Sciatic nerve (tissue), 2 donors: ENCODE measurements around the gene PBX3. TPM values are rescaled to one million over a fixed set of nuclear protein-coding genes. Genes with fewer than 3 reads are reported as not detected.

Experiments used
- ATAC-seq: fragments of 200-7000 bp; cut with Tn5 transposase; one replicate; pipeline ENCODE4 v1.9.1; 2020; ENCODE audit warnings: mild to moderate bottlenecking, moderate library complexity
- DNase-seq: peaks from one replicate; pipeline ENCODE4 v3.0.0-alpha.2; 2020; ENCODE audit warnings: low spot score
- intact Hi-C: fragments of 100-400 bp; cut with DNase I; formaldehyde crosslinking; loops from one replicate; pipeline ENCODE4 v1.14.2; 2022
- total RNA-seq: library from RNA; stranded (reverse); fragmentation: NEBNext Ultra II Directional; extraction: Animal tissue kit (Norgen Biotek cat#: 25700); gene quantifications from one replicate; pipeline ENCODE4 v1.2.1, GENCODE V29; 2021
- donor health status: DM: no; HTN: no; CAD: no.
- donor health status: DM: no; HTN: no; CAD: no.

The PBX3 gene
- total RNA-seq, 1 donor from 2014 or later = 39.1 TPM

DNA sequence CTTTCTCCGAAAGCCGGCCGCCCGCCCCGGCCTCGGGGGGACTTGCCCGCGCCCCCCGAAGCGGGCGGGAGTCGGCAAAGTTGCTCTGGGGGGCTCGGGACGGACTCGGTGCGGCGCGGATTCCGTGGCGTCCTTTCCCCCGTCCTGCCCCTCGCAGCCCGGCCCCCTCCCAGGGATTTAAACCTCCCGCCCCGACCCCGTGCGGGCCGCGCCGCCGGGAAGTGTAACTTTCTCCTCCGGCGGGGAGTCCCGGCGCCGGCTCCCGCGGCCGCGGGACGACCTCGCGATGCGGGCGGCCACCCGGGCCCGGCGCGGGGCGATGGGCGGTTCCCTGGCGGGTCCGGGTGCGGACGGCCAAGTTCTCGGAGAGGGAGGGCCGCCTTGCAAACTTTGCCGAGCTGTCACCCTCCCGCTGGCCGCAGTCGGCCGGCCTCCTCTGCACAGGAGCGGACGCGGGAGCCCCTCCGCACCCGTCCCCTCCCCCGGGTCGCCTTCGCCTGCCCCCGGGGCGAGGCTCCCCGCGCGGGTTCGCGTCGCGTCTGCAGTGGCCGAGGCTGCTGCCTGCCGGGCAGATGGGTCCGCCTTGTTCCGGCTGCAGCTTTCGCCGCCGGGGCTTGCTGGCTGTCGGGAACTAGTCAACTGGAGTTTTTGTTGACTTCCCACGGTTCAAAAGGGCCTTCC is 732 bp downstream of the PBX3 start:
- ATAC-seq (no peak), DNase-seq (peak; percentile 74)
- intact Hi-C loops = no loop called here

DNA sequence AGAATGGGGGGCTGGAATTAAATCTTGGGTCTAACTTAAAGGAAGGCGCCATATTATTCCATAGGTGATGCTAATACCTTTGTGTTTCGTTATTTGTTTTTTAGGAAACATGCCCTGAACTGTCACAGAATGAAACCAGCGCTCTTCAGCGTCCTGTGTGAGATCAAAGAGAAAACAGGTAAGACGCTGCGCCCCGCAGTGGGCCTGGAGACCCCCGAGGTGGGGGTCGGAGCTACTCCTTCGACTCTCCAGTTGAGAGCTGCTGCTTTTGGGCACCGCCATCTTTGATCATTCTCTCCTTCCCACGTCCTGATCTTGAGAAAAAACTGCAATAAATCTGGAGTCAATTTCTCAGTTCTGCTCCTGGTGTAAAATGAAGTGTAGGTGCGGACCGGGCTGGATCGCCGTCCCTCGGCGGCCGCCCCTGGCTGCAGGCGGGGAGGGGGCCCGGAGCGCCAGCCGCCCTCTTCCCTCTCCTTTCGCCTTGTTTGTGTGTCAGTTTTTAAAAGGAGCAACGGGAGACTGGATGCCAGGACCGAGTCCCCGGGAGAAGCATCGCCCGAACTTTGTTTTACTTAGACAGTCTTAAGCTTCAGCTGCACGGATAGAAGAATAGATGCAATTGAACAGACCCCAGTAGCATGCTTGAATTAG is 1.4 kb downstream of the PBX3 start:
- ATAC-seq = no peak
- DNase-seq = no peak
- intact Hi-C loops = no loop called here

DNA sequence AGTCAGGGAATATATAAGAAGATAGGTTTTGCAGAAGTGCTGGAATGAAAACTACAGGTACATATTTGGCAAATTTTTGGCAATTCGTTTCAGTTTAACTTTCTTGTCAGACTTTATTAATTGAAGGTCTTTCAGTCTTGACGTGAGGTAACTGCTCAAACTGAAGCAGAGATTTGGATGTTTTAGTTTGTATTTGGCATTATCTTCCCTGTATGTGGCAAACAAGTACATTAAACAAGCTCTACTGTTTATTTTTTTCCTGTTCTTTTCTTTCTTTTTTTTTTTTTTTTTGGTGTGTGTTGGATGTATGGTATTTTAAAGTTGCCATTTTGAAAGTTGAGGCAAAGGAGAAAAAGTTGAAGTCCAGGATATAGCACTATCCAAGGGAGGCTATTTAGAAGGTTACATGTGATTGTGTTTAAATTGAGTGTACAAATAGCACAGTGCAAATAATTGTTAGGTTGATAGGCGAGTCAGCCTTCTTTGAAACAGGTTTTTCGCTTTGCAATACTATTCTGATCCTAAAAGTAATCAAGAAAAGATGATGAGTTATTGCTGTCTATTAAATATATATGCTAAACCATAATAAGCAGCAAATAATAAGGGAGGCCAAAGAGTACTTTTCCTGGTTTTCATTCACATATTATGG is 2.2 kb downstream of the PBX3 start:
- intact Hi-C loops = no loop called here
- no peak for DNase-seq
- ATAC-seq = no peak

DNA sequence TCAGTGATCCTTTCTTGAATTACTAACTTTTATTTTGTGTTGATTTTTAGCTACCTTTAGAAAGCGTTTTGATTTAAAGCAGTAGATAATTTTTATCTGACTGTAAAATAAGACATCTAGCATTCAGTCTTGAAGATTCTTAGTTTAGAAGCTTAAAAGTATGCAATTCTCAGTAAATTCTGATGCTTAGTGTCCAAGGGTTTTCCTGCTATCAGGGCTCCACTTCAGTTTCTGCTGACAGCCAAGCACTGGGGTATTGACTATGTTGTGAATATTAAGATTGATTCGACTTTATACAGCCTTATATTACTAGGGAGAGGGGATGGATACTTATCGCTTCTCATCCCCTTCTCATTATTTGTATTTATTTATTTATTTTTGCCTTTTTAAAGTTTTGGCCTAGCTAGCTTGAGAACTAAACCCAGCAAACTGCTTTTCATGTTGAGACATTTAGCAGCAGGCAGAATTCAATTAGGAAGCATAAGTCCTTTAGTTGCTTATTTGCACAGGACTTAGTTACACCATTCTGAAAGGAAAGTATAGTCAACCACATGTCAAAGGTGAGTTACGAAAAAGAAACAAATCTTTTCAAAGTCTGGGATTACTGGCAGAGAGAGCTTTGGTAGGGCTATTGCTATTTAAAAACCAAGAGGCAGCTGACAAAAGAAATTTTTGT is 2.9 kb downstream of the PBX3 start:
- ATAC-seq (no peak), DNase-seq (no peak)
- intact Hi-C loops = loop anchor here (10.0 kb wide), 1 partner anchor 645 kb away; no protein-coding TSS in a partner anchor

DNA sequence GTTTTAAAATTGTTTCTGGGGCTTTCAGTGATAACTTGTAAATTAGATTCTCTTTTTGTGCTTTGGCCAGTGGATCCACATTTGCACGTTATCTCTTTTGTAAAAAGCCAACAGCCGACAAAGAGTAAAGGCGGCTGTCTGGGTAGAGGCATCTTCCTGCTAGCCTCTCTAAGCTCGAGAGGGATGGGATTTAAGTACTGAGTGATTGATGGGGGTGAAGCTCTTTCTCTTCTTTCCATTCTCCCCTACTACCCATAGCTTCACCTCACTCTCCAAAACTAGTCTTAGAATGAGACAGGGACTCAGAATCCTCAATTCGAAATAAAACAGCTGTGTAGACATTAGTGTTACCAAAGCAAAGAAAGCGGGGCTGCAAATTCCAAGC is 3.4 kb downstream of the PBX3 start:
- DNase-seq = no peak

DNA sequence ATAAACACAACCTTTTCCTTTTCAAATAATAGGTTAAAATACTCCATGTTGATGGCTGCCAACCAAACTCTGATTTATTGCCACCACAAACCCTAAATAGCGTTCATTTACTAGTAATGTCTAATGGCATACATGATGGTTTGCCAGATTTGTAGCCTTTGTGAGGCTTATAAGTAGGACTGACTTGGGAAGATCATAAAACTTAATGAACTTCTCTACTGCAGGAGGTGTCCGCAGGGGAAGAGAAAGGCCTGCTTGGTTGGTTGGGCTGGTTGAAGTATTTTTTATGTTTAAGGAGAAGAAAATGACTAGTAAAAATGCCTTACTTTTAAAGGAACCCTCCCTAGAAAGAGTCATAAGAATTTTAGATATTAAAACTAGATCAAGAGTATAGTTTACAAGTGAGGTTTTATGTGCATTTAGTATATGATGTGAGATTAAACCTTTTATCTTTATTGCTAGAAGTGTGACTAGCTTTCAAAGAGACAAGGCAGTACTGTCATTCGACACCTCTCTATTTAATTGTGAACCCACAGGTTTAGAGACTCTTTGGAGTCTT is 5.0 kb downstream of the PBX3 start:
- DNase-seq (no peak), ATAC-seq (no peak)
- intact Hi-C loops = loop anchor here (10.0 kb wide), 1 partner anchor 643 kb away; no protein-coding TSS in a partner anchor

More for the DNA sequence above, 3.4 kb downstream of the PBX3 start:
- no peak for ATAC-seq
- intact Hi-C loops = loop anchor here (10.0 kb wide), 1 partner anchor 644 kb away; no protein-coding TSS in a partner anchor

DNA sequence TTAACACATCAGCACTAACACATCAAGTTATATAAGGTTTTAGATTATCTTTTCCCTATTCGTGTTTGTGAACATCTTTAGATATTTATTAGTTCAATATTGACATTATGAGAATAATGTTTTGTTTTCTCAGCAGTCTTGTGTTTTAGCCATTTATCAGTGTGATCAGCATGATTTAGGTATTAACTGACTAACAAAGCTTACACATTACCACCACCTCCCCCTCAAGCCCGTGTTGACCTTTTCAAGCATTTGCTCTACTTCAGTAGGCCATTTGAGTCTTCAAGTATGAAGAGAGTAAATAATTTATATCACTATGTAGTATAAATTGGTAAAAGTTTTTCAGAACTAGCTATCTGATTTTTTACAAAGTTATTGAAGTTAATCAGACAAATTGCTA is 6.9 kb downstream of the PBX3 start:
- intact Hi-C loops = loop anchor here (10.0 kb wide), 1 partner anchor 641 kb away; no protein-coding TSS in a partner anchor
- no peak for ATAC-seq
- no peak for DNase-seq

DNA sequence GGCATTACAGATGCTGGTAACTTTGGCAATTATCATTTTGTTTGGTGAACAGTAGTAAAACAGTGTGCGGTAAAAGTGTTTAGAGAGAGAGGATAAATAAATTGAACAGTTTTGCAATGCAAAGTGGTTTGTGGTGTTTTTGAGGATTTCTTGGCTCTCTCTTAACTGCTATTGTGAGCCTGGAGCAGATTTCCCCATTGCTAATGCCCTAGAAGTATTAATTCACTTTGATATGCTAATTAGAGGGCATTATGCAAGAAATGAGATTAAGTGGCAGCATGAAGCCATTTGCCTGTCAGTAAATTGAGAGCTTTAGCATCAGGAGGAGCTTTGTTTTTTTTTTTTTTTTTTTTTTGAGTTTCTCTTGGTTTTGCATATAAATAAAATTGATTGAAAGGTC is 8.2 kb downstream of the PBX3 start:
- no peak for ATAC-seq
- DNase-seq = no peak
- intact Hi-C loops = loop anchor here (10.0 kb wide), 1 partner anchor 639 kb away; no protein-coding TSS in a partner anchor

DNA sequence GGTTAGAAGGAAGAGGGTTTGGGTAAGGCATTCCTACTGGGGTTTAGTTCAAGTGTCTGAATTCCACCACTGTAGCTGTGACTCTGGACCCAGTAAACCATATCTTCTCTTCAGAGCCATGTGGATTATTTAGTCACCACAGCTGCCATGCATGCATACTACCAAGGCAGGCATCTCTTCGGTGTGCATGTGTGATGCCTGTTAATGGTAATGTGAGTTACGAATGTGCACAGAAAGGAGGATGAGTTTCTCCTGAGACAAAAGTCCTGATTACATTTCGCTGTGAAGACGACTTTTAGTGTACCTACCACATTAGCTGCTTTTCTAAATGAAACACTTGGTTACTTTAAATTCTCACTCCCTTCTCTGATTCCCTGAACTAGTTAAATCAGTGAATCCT is 9.3 kb downstream of the PBX3 start:
- DNase-seq (no peak), ATAC-seq (no peak)
- intact Hi-C loops = loop anchor here (10.0 kb wide), 1 partner anchor 638 kb away; no protein-coding TSS in a partner anchor

DNA sequence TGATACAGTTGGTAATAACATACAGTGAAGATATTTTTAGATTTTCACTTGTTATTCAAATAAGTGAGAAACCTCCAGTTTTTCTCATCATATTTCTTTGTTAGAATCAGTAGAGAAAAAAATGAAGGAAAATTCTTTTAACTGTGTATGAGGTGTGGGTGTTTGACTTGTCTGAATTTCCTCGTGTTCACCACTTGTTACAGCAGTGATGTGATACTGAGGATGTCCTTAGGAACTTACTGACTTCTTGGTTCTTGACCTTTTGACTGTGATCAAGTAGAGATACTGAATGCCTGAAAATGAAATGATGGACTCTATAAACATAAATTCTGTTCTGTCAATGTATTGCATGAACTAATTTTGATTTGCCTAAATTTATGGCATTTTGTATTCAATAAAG is 10.7 kb downstream of the PBX3 start:
- ATAC-seq (no peak), DNase-seq (no peak)
- intact Hi-C loops = loop anchor here (10.0 kb wide), 1 partner anchor 637 kb away; no protein-coding TSS in a partner anchor

DNA sequence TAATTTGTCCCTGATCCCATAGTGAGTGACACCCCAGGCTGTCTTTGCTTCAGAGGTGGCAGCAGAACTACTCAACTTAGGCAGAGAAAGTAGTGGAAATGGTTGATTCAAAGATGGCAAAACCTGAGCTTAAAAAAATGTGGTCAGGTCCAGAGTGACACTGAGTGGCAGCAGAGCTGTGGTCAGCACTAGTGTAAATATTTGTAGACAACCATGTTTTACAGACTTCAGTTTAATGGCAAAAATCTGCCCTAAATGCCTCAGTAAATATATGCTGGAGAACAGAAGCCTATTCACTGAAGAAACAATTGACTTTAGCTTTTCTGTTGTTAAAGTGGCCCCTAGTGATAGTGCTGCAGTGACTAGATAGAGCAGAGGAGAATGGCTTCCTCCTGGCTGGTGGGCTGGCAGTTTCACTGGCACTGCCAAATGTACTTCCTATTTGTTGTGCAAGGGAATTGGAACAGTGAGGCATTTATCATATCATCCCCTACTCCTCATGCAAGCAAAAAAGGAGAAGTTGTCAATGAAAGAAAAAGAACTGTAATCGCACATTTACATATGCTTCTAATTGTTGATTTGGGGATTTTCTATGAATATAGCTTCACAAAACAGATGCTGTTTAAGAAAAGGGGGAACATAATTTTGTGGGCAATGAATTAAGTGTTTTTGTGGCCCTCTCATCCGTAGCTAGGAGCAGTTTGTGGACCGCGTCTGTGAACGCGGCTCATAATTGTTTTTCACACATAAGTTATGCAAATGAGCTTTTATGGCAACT is 12.0 kb downstream of the PBX3 start:
- ATAC-seq = peak; percentile 77

DNA sequence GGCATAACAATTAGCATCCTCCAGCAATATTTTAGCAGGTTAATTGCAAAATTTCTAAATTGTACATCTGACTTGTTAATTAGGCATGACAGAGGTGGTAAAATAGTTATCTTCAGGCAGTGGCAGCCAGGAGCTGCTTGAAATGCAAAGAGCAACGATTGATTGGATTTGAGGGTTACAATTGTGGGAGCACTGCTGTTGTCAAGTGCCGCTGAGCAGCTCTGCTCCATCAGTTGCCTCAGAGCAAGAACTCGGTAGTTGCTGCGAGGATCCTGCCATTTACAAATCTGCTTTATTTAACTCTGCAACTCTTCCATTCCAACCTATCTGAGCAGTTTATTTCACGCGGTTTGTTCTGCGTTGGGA is 12.6 kb downstream of the PBX3 start:
- intact Hi-C loops = loop anchor here (10.0 kb wide), 1 partner anchor 635 kb away; no protein-coding TSS in a partner anchor
- DNase-seq = no peak
- no peak for ATAC-seq

More for the DNA sequence above, 12.0 kb downstream of the PBX3 start:
- intact Hi-C loops = loop anchor here (10.0 kb wide), 1 partner anchor 636 kb away; no protein-coding TSS in a partner anchor
- no peak for DNase-seq

DNA sequence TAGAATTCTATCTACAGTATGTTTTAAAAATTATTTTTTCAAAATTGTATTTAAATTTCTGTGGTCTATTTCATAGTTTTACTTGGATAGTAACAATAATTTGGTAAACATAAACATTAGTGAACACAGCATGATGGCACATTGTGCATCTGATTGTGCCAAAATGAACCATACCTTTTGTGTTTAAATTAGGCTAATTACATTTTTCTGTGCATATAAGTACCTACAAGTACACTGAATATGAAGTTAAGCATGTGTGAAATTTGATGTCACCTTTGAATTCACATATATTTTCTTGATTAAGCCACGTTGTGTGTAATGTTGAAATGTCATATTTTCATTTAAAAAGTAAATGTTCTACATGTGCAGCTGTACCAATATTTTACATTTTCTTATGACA is 13.4 kb downstream of the PBX3 start:
- no peak for ATAC-seq
- intact Hi-C loops = no loop called here

DNA sequence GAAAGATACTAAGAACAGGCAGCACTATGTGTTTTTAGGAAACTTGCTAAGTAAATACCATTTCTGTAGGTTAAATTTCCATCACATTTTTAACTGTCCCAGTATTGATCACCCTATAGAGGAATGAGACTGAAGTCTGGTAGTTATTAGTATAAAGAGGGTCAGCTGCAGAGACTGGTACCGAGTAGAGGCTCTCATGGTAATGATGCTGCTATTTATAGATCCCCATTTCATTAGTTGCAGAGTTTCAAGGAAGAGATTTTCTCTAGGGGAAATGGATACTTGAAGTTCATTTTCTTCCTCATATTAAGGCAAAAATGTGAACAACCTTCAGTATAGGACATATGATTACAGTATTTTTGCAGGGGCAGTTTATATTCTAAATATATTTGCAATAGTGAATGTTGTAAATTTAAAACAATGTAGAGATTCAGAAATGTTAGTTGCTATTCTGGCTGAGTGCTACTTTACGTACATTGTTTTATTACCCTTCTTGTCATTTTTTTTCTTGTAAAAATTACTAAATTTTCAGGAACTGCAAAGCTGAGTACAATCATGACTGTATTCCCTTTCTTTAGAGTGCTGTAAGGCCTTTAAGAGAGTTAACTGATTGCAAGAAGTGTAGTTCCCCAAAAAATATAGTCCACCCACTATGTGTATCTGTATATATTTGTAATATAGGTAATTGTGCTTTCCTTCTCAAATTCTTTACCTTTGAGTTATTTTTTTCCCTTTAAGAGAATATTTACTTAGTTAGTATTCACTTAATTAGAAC is 14.7 kb downstream of the PBX3 start:
- DNase-seq = no peak
- intact Hi-C loops = no loop called here
- no peak for ATAC-seq

More for the DNA sequence above, 13.4 kb downstream of the PBX3 start:
- DNase-seq = no peak

DNA sequence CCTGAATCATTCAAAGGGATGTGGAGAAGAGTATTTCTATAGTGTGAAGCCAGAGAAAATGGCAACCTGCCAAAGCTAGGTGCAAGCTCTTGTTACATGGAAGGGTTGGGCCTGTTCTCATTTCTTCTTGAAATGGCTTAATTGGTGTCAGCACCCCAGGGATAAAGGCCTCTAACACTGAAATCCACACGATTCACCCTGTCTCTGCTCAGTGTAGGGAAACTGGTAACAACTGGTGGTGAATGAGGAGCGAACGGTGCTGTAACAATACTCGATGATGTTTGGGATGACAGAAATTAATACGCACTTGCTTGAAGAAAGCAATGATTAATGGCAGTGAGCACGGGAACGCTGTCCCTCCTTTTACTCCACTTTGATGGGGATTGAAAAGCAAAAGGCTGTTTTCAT is 16.2 kb downstream of the PBX3 start:
- no peak for DNase-seq
- no peak for ATAC-seq
- intact Hi-C loops = no loop called here

DNA sequence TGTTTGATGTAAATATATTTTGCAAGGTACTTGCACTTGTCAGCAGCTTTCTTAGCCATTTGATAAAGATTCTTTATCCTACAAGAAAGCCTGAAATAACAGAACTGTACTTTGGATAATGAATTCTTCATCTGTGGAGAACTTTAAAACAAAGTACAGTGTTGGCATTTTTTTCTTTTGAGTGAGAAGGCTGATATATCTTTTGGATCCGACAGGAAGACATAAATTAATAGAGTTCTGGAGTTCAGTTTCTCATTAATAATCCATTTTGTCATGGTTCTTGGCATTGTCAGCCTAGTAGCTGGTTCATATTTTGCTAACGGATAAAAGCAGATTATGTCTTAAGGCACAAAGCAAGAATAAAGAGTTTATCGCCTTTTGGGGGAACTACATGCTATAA is 17.0 kb downstream of the PBX3 start:
- ATAC-seq (no peak), DNase-seq (no peak)
- intact Hi-C loops = no loop called here

DNA sequence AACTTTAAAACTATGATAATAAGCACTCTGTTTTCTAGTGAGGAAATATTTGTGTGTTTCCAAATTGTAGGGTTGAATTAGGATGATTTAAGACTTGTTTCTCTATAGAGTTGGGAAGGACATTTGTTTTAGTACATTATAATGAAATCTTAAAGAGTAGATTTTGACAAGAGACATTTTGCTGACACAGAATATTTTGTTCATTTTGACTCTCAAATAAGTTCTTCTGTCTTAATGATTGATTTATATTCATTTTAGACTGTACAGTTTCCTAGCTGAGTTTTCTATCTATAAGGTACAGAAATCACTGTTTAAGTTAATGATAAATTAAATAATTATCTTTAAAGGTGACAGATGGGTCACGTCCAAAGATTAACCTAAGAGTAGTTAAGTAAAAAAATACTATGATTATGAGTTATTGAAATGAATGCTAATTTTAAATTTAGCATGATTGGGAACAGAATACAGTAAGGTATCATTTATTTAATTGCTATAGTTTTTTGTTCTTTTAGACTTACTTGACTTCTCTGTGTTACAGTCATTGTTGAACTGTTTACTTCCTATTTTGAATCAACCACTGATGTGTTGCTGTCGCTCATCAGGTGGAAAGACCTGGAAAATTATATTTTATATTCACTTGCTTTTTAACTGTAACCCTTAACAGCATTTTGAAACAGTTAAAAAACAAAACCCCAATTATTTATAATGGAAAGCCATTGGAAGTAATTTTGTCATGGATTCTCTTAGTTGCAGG is 19.5 kb downstream of the PBX3 start:
- ATAC-seq = no peak

More for the DNA sequence above, 19.5 kb downstream of the PBX3 start:
- DNase-seq = no peak
- intact Hi-C loops = no loop called here
